ENCODE data around the gene JAK1.

Gene JAK1

GRCh38 chr1:64941461-64942117 is 24.8 kb downstream of the JAK1 start:
- H3K36me3 ChIP-seq (replicated peaks; ENCODE audit: low read depth, low read length): no peaks in the 10 kb centered on the region
- H3K27me3 ChIP-seq (ENCODE audit: low read depth, low read length): no peaks in the 10 kb centered on the region
- no peak for TF ChIP-seq CTCF (IDR thresholded peaks at IDR 0.05; ENCODE audit: low read depth, low read length)
- no peak for TF ChIP-seq EZH2phosphoT487 (IDR thresholded peaks at IDR 0.05; ENCODE audit: low read depth)
- H3K4me2 ChIP-seq (ENCODE audit: low read length): no peak overlapping the region
- H3K27ac ChIP-seq (ENCODE audit: low read length): no peak overlapping the region
- no peak overlapping the region for H3K4me3 ChIP-seq (ENCODE audit: low read length)
- H3K9ac ChIP-seq (ENCODE audit: low read length): no peak overlapping the region
- no peaks in the 10 kb centered on the region for H3K4me1 ChIP-seq (ENCODE audit: low read length)
- H4K20me1 ChIP-seq (ENCODE audit: insufficient read depth, low read length): peaks cover 79% of the 10 kb centered on the region
- peaks cover 95% of the 10 kb centered on the region for H3K79me2 ChIP-seq (ENCODE audit: low read length)
- no peaks in the 10 kb centered on the region for H3K9me3 ChIP-seq (ENCODE audit: insufficient read depth, low read length)
- H2AFZ ChIP-seq (ENCODE audit: low read depth, low read length): no peak overlapping the region

- no peak overlapping the region for H3K9ac ChIP-seq (ENCODE audit: low read length)
- peaks cover 6% of the 10 kb centered on the region; the same call in 1 of the 2 replicates for H3K4me1 ChIP-seq (ENCODE audit: low read length)
- no peak overlapping the region for H3K27ac ChIP-seq (ENCODE audit: low read length)
- H3K9me3 ChIP-seq (ENCODE audit: insufficient read depth, low read length): no peaks in the 10 kb centered on the region
- no peak for TF ChIP-seq CTCF (IDR thresholded peaks at IDR 0.05; ENCODE audit: low read depth, low read length)
- TF ChIP-seq EZH2phosphoT487 (IDR thresholded peaks at IDR 0.05; ENCODE audit: low read depth): no peak
- H3K4me2 ChIP-seq (ENCODE audit: low read length): no peak overlapping the region
- H3K36me3 ChIP-seq (replicated peaks; ENCODE audit: low read depth, low read length): no peaks in the 10 kb centered on the region
- H4K20me1 ChIP-seq (ENCODE audit: insufficient read depth, low read length): peaks cover 81% of the 10 kb centered on the region
- H2AFZ ChIP-seq (ENCODE audit: low read depth, low read length): no peak overlapping the region
- peaks cover 96% of the 10 kb centered on the region for H3K79me2 ChIP-seq (ENCODE audit: low read length)
- no peaks in the 10 kb centered on the region for H3K27me3 ChIP-seq (ENCODE audit: low read depth, low read length)
- no peak overlapping the region for H3K4me3 ChIP-seq (ENCODE audit: low read length)
Measured at GRCh38 chr1:64940025-64940424, 26.3 kb downstream of the JAK1 start.

- TF ChIP-seq CTCF (IDR thresholded peaks at IDR 0.05; ENCODE audit: low read depth, low read length) (no peak), EZH2phosphoT487 (IDR thresholded peaks at IDR 0.05; ENCODE audit: low read depth) (no peak)
- no peak overlapping the region for H3K27ac ChIP-seq (ENCODE audit: low read length)
- no peak overlapping the region for H3K9ac ChIP-seq (ENCODE audit: low read length)
- no peak overlapping the region for H2AFZ ChIP-seq (ENCODE audit: low read depth, low read length)
- H3K9me3 ChIP-seq (ENCODE audit: insufficient read depth, low read length): no peaks in the 10 kb centered on the region
- peaks cover 98% of the 10 kb centered on the region for H3K79me2 ChIP-seq (ENCODE audit: low read length)
- peaks cover 84% of the 10 kb centered on the region for H4K20me1 ChIP-seq (ENCODE audit: insufficient read depth, low read length)
- no peak overlapping the region for H3K4me3 ChIP-seq (ENCODE audit: low read length)
- peaks cover 12% of the 10 kb centered on the region for H3K4me1 ChIP-seq (ENCODE audit: low read length)
- H3K27me3 ChIP-seq (ENCODE audit: low read depth, low read length): no peaks in the 10 kb centered on the region
- H3K36me3 ChIP-seq (replicated peaks; ENCODE audit: low read depth, low read length): no peaks in the 10 kb centered on the region
- H3K4me2 ChIP-seq (ENCODE audit: low read length): no peak overlapping the region
Measured at GRCh38 chr1:64938991-64939390, 27.4 kb downstream of the JAK1 start.

GRCh38 chr1:64936956-64937355 is 29.4 kb downstream of the JAK1 start:
- no peak for TF ChIP-seq EZH2phosphoT487 (IDR thresholded peaks at IDR 0.05; ENCODE audit: low read depth)
- no peak for TF ChIP-seq CTCF (IDR thresholded peaks at IDR 0.05; ENCODE audit: low read depth, low read length)
- no peak overlapping the region for H3K4me3 ChIP-seq (ENCODE audit: low read length)
- peaks cover 98% of the 10 kb centered on the region for H3K79me2 ChIP-seq (ENCODE audit: low read length)
- H4K20me1 ChIP-seq (ENCODE audit: insufficient read depth, low read length): peaks cover 90% of the 10 kb centered on the region
- no peaks in the 10 kb centered on the region for H3K27me3 ChIP-seq (ENCODE audit: low read depth, low read length)
- no peaks in the 10 kb centered on the region for H3K36me3 ChIP-seq (replicated peaks; ENCODE audit: low read depth, low read length)
- H3K9ac ChIP-seq (ENCODE audit: low read length): no peak overlapping the region
- no peaks in the 10 kb centered on the region for H3K9me3 ChIP-seq (ENCODE audit: insufficient read depth, low read length)
- no peak overlapping the region for H3K27ac ChIP-seq (ENCODE audit: low read length)
- H3K4me1 ChIP-seq (ENCODE audit: low read length): peaks cover 27% of the 10 kb centered on the region
- no peak overlapping the region for H2AFZ ChIP-seq (ENCODE audit: low read depth, low read length)
- H3K4me2 ChIP-seq (ENCODE audit: low read length): no peak overlapping the region

Data from OCI-LY3 (cell line).